OCI-LY7 (cell line): ENCODE measurements around the gene C6orf52.

ENCODE experiments used
- CTCF ChIP-seq: fragments of 200-600 bp; sonication (generic); conservative IDR thresholded peaks from 2 replicates; pipeline ENCODE4 v1.5.1; 2014; ENCODE audit warnings: mild to moderate bottlenecking, antibody characterized with exemption, low read length, moderate library complexity, mixed read lengths
- EZH2phosphoT487 ChIP-seq: fragments of 200-600 bp; sonication (generic); IDR thresholded peaks from 2 replicates; pipeline ENCODE4 v1.6.1; 2018; ENCODE audit warnings: low read depth, borderline replicate concordance, mild to moderate bottlenecking, mixed run types, antibody characterized with exemption, low read length, moderate library complexity, mixed read lengths

DNA sequence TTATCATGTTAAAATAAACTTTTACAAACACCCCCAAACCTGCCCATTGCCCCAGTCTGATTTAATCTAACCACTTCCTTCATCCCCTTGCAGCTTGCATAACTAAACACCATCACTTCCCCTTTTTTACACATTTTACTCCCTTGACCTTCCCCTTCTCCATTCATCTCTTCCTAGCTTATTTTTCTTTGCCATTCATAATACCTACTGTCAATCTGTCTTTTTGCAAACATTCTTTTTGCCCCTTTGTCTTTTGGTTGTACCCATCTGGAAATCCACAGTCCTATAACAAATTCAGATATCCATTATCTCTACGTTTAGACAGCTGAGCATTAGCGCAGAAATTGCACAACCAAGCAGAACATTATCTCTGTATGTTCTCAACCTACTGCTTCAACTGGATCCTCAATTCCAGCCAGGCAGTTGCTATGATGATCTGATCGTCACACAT, 51.2 kb downstream of the C6orf52 start:
- TF ChIP-seq CTCF (no peak), EZH2phosphoT487 (no peak)
